NCI-H226 (cell line): ENCODE data around the gene TCERG1.

Experiments used
- DNase-seq: peaks from one replicate; pipeline ENCODE4 v3.0.0-alpha.2; 2015

Gene TCERG1

GRCh38 chr5:146446861-146447733, at the start of gene TCERG1:
Gene TCERG1 (plus strand): TSS chr5:146447333. CDS start chr5:146447350, 17 bp downstream.
- peak; percentile 99 for DNase-seq

DNA sequence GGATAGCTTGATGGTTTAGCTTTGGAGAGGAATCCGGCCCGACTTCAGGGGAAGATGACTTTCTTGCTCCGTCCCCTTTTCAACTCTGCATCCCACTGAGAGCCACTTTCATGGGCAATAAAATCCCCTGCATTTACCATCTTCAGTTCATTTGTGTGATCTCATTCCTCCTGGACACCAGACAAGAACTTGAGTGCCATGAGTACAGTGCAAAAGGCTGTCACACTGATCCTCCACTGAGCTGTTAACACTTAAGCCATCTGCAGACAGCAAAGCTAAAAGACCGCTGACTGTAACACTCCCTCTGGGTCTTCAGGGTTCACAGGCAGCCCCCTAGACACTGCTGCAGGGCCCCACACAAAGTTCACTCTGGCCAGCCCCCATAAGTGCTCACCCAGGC, 48.3 kb upstream of the TCERG1 start:
- no peak for DNase-seq

DNA sequence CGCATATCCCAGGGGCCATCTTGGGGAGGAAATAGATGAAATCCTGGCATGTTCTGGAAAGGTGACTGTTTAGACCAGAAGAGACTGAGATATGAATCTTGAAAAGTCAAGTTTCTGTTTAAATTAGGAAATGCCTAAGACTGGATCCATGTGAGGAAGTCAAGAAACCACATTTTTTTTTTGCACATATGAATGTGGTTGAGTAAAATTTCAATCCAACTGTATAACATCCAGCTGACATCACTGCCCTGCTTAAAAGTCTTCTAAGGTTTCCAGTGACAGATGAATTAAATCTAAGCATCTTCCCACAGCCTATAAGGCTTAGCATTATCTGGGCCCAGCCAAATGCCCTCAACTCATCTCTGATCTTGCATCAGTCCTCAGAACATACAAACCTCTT, 47.7 kb upstream of the TCERG1 start:
- DNase-seq, result no peak

- no peak for DNase-seq
These were observed 46.9 kb upstream of the TCERG1 start for GRCh38 chr5:146400201-146400600.

DNA sequence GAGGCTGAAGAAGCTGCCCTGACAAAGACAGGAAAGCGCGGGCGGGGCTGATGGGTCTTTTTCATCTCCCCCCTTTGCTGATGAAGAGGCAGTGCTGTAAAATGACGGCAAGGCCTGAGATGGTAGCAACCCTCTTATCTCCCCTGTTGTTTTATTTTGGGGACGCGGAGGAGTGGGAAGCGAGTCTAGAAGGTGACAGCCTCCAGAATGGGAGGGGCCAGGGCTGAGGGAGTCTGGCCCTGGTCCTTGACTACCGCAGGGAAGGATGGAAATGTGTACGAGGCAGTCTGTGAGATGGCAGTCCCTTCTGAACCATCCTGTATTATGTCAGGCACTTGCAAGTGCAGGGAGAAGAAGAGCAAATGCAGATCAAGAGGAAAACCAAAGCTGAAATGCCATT, 46.1 kb upstream of the TCERG1 start:
- DNase-seq, result no peak

- DNase-seq, result no peak
These were observed 44.2 kb upstream of the TCERG1 start for GRCh38 chr5:146402949-146403348.

DNA sequence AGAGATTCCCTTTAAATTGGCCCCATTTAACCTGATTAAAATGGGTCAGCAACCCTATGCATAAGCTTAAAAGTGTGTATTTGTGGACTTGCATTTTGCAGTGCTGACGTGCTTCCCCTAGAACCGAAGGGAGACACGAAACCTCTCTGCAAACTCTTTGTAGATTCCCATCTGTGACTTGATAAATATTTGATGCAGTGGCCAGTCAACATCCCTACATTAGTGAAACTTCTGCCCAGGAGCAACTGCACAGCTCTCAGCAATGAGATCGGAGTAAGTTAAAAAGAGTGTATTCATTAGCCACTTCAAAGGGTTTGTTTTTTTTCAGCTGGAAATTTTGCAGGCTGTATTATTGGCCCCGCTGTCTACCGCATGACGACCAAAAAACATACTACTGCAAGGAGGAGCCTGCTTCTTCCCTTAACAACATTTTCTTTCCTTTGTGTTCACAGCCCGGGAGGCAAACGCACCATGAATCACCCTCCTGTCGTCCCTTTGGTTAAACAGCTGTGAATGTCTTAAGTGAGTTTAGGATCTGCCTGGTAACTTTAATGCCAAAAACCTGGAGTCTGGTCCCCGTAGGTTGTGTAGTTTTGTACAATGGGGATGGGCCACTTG, 38.0 kb upstream of the TCERG1 start:
- no peak for DNase-seq

DNA sequence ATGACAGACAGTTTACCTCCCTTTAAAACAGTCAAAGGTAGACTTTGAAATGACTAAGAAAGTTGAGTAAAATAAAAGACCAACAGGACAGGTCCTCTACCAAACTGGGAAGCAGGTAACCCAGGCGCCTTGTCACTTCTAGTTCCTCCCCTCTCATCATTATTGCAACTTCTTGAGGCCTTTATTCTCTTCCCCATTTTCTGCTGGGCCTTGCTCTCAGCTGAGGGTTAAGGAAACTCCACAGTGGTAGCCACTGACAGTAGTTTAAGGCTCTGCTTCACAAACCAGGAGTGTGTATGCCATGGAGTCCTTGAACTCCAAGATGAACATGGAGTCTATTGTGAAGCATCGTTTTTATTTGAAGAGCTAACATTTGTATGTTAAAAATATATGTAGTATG, 36.9 kb upstream of the TCERG1 start:
- DNase-seq, result no peak

GRCh38 chr5:146419696-146420095, 27.4 kb upstream of the TCERG1 start:
- DNase-seq, result no peak

GRCh38 chr5:146425023-146425422, 22.1 kb upstream of the TCERG1 start:
- DNase-seq, result no peak

DNA sequence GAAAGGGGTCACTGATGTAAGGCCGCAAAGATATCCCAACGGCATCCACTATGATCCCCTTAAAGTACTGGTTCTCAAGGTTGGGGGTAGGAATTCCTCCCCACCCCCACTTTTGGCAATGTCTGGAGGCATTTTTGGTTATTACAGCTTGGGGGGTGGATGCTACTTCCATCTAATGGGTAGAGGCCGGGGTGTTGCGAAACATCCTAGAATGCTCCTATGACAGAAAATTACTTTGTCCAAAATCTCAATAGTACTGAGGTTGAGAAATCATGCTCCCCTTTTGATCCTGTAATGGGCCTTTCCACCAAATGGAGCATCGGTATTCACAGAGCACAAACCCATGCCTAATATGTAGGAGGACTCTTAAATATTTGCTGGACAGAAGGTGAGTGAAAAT, 20.8 kb upstream of the TCERG1 start:
- DNase-seq, result no peak

GRCh38 chr5:146426853-146427618, 20.1 kb upstream of the TCERG1 start:
- DNase-seq, result peak; percentile 25

DNA sequence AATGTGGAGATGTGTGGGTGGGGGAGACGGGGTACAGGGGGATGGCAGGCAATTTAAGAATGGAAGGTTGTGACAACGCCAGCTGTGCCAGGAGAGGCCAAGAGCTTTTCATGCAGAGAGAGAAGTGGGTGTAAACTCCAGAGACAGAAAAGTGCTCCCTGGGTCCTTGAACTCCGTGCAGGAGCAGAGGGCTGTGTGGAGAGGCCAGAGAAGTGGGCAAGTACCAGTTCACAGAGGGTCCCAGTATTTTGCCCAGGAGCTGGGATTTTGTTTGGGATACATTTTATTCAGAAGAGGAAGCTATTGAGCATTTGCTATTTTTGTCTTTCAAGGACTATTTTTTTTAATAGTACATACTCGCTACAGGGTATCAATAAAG, 19.5 kb upstream of the TCERG1 start:
- DNase-seq, result no peak

DNA sequence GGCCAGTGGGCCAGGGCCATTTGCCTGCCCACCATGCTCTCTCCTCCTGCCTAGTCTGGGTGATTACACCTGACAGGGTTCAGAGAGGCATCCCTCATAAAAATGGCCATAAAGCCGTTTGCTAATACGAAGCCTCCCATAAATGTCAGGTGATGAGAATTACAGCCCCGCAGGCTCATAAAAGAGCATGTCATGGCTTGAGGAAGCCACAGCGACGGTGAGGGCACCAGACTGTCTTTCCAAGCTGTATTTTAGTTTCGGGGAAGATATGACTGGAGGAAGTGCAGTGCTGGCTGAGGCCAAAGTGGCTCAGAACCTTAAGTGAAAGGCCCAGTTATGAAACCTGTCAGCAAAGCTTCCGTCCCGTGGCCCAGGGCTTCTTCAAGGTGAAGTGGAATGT, 18.5 kb upstream of the TCERG1 start:
- DNase-seq, result no peak

GRCh38 chr5:146440353-146440752, 6.8 kb upstream of the TCERG1 start:
- DNase-seq, result no peak

DNA sequence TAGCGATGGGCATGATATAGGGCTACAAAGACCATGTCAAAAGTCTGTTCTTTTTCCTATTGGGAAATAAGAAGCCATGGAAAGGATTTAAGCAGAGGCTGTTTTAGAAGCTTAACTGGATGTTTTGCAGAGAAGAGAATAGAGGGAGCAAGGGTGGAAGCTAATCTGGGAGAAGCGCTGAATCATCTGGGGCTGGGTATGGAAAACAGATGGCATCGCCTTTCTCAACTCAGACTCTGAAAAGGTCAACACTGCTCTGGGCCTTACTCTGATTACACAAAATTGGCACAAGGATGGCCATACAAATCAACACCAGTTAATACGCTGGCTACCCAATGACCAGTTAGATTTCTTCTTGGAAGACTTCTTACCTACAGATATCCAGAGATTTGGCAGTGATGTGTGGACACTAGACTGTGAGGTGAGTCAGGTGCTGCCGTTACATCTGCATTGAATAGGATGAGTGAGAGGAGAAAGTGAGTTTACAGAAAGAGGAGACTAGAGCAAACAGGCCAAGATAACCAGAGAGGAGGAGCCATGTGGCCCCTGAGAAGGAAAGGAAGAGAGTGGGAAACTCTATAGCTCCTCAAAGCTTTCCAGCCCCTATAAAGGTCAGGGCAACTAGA, 6.2 kb upstream of the TCERG1 start:
- DNase-seq, result no peak

- DNase-seq, result peak; percentile 43
These were observed 5.2 kb upstream of the TCERG1 start for GRCh38 chr5:146441896-146442295.

DNA sequence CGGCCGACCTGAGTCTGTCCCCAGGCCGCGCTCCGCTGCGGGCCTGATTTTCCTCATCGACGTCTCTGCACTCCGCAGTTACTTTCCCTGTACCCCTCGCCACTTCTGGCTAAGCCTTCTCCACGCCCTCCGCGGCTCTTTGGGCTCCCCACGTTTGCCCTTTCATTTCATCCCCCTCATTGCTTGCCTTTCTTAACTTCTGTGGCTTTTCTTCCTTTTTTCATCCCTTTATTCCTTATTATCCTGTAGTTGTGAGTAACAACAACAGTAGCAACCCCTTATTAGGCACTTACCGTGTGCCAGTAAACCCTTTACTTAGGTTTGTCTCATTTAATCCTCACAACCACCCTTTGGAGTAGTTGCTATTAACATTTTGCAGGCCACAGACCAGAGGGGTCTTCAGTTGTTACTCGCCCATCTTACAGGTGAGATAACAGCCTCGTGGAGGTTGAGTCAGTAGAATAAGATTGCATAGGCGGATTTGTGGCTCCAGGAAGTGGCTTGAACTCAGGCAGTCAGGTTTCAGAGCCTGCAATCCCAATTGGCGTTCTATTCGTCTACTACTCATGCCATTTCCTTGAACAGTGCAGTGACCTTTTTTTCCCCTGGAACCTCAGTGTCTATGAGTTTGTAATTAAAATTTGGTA, 724 bp downstream of the TCERG1 start:
- peak; percentile 7 for DNase-seq

- no peak for DNase-seq
These were observed 1.8 kb downstream of the TCERG1 start for GRCh38 chr5:146448783-146449519.

- DNase-seq, result no peak
These were observed 2.9 kb downstream of the TCERG1 start for GRCh38 chr5:146450002-146450401.

DNA sequence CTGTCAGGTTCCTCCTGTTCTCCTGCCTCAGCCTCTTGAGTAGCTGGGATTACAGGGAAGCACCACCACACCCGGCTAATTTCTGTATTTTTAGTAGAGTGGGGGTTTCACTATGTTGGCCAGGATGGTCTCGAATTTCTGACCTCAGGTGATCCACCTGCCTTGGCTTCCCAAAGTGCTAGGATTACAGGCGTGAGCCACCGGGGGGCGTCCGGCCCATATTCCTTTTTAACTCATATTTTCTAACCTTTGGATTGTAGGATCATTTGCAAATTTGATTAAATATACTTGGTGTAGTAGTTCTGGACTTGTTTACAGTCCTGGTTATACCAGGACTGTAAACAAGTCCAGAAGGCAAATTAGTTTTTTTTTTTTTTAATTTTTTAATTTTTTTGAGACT, 4.3 kb downstream of the TCERG1 start:
- no peak for DNase-seq

- DNase-seq, result no peak
These were observed 10.3 kb downstream of the TCERG1 start for GRCh38 chr5:146457431-146457830.
